Endothelial cell of umbilical vein (primary cell): Measurements from ENCODE around the gene TBC1D8B. TPM values are rescaled to one million over a fixed set of nuclear protein-coding genes. Genes with fewer than 3 reads are reported as not detected.
A peak's percentile ranks its signal among the peaks of the same experiment; 100 is the strongest.

Source experiments
- BruUV-seq: library from RNA; stranded (reverse); fragments of 400-500 nt; replicated peaks from 2 replicates; lab custom pipeline; 2021; lab: Mats Ljungman, UMichigan
- CTCF ChIA-PET: fragments of 300-600, 350-600 bp; sonication (Branson Sonifier 250); formaldehyde crosslinking; loops from one replicate; lab custom pipeline; 2021; ENCODE audit warnings: antibody characterized with exemption, inconsistent platforms; lab: Charles Lee
- POLR2A ChIA-PET: fragments of 300-600, 350-600 bp; sonication (Branson Sonifier 250); formaldehyde crosslinking; loops from one replicate; lab custom pipeline; 2021; ENCODE audit warnings: antibody characterized with exemption, inconsistent platforms; lab: Charles Lee
- DNase-seq: peaks from one replicate; pipeline ENCODE4 v3.0.0-alpha.2; 2011; ENCODE audit warnings: low read depth, low spot score
- FAIRE-seq: peaks from 2 replicates; lab custom pipeline; 2011; peaks lifted over from hg19 to GRCh38; lab: Jason Lieb, UNC
- H2AFZ ChIP-seq: 2 replicates; pipeline ENCODE4 v1.6.0; 2012; ENCODE audit warnings: low read depth, low read length, control low read depth, inconsistent platforms
- H3K27ac ChIP-seq: 2 replicates; pipeline ENCODE4 v1.5.1; 2011; ENCODE audit warnings: low read depth, mild to moderate bottlenecking, control low read depth, low read length, moderate library complexity; ENCODE audit not compliant: insufficient read depth
- H3K27me3 ChIP-seq, 2 experiments: 2 replicates each; pipeline versions ENCODE4 v1.6.0 to v1.6.1; 2011; ENCODE audit warnings: low read length in 2 of 2, mixed read lengths in 1 of 2; ENCODE audit not compliant: control insufficient read depth in 2 of 2, insufficient read depth in 2 of 2
- H3K36me3 ChIP-seq, 2 experiments: 2 replicates in 1 of 2; 3 replicates in 1 of 2; pipeline ENCODE4 v1.5.1; 2011; ENCODE audit warnings: low read length in 2 of 2, mild to moderate bottlenecking in 1 of 2, moderate library complexity in 1 of 2; ENCODE audit not compliant: control insufficient read depth in 2 of 2, insufficient read depth in 2 of 2; ENCODE audit errors: extremely low read depth in 1 of 2
- H3K4me1 ChIP-seq: 3 replicates; pipeline ENCODE4 v1.5.1; 2011; ENCODE audit warnings: mild to moderate bottlenecking, low read length; ENCODE audit not compliant: control insufficient read depth, insufficient read depth; ENCODE audit errors: extremely low read depth
- H3K4me2 ChIP-seq: 2 replicates; pipeline ENCODE4 v1.6.1; 2011; ENCODE audit warnings: low read length, control low read depth, mixed read lengths; ENCODE audit not compliant: insufficient read depth
- H3K4me3 ChIP-seq, 3 experiments: fragments of 200-600 bp in 1 of 3; sonication (generic), shearing (Covaris generic) in 1 of 3; replicated peaks in 1 of 3; 2 replicates each; pipeline ENCODE4 v1.5.1; 2011 to 2016; ENCODE audit warnings: control low read depth in 3 of 3, low read length in 3 of 3, mild to moderate bottlenecking in 2 of 3, inconsistent platforms in 1 of 3, low read depth in 1 of 3, moderate library complexity in 1 of 3; ENCODE audit not compliant: insufficient read depth in 1 of 3
- H3K79me2 ChIP-seq: 2 replicates; pipeline ENCODE4 v1.6.0; 2012; ENCODE audit warnings: low read length, inconsistent platforms; ENCODE audit not compliant: control insufficient read depth, insufficient read depth
- H3K9ac ChIP-seq: replicated peaks from 2 replicates; pipeline ENCODE3; 2011; ENCODE audit warnings: low read length, control low read depth; ENCODE audit not compliant: insufficient read depth; ENCODE audit errors: extremely low read depth
- H3K9me1 ChIP-seq: replicated peaks from 3 replicates; pipeline ENCODE4 v1.6.0; 2011; ENCODE audit warnings: mild to moderate bottlenecking, low read length; ENCODE audit not compliant: control insufficient read depth, insufficient read depth; ENCODE audit errors: extremely low read depth
- H3K9me3 ChIP-seq: replicated peaks from 2 replicates; pipeline ENCODE4 v1.5.1; 2012; ENCODE audit warnings: low read length, inconsistent platforms; ENCODE audit not compliant: control insufficient read depth, insufficient read depth
- H4K20me1 ChIP-seq: replicated peaks from 2 replicates; pipeline ENCODE3; 2011; ENCODE audit warnings: mild to moderate bottlenecking, low read length; ENCODE audit not compliant: control insufficient read depth, insufficient read depth; ENCODE audit errors: extremely low read depth
- EZH2 ChIP-seq: IDR thresholded peaks from 2 replicates; pipeline ENCODE4 v1.6.1; 2012; ENCODE audit warnings: borderline replicate concordance, low read depth, mild to moderate bottlenecking, moderate library complexity, low read length, inconsistent platforms; ENCODE audit not compliant: severe bottlenecking
- FOS ChIP-seq: IDR thresholded peaks from 2 replicates; pipeline ENCODE4 v1.6.1; 2011; ENCODE audit warnings: mild to moderate bottlenecking, low read length, moderate library complexity, borderline replicate concordance; ENCODE audit not compliant: insufficient read depth
- JUN ChIP-seq: IDR thresholded peaks from 2 replicates; pipeline ENCODE4 v1.6.1; 2011; ENCODE audit warnings: borderline replicate concordance, low read depth; ENCODE audit not compliant: insufficient read length, insufficient read depth
- MYC ChIP-seq: IDR thresholded peaks from one replicate; pipeline ENCODE4 v1.6.1; 2011; ENCODE audit warnings: mild to moderate bottlenecking, low read depth, low read length
- POLR2A ChIP-seq: IDR thresholded peaks from 2 replicates; pipeline ENCODE4 v1.6.1; 2012; ENCODE audit warnings: low read depth, mild to moderate bottlenecking, control low read depth, low read length
- dilution Hi-C: fragments of 300-500 bp; cut with MboI; formaldehyde crosslinking; loops from one replicate; pipeline ENCODE4 v1.15.0; 2019; ENCODE audit warnings: low sequenced_read_pairs; ENCODE audit not compliant: extremely low pct_ligation_motif_present
- intact Hi-C: fragments of 100-400 bp; cut with micrococcal nuclease; formaldehyde crosslinking; loops from one replicate; pipeline ENCODE4 v1.10.0; 2022
- polyA plus RNA-seq, 4 experiments: library from polyadenylated mRNA; depleted of rRNA in 3 of 4; stranded (reverse) in 3 of 4; unstranded in 1 of 4; fragments of >200 nt; gene quantifications; 2 replicates each; pipeline versions ENCODE4 v1.2.1 to v1.2.3, GENCODE V29; 2011 to 2012; ENCODE audit warnings: missing spikeins in 1 of 4
- total RNA-seq: library from RNA; stranded (reverse); gene quantifications from 2 replicates; pipeline ENCODE4 v1.2.3, GENCODE V29; 2021
- TF ChIP-seq, protein P1 (sequence below), 2 donors: IDR thresholded peaks; 1 replicate in 1 of 2; 2 replicates in 1 of 2; pipeline ENCODE4 v1.5.1; 2011; ENCODE audit warnings: low read length in 2 of 2, mild to moderate bottlenecking in 2 of 2, moderate library complexity in 2 of 2, control low read depth in 1 of 2, inconsistent platforms in 1 of 2, low read depth in 1 of 2; ENCODE audit not compliant: insufficient read depth in 1 of 2; ENCODE audit errors: extremely low read depth in 1 of 2

Gene TBC1D8B
- total and polyA plus RNA-seq, 2 donors (not counting 3 experiments of a cell fraction or from before 2014, with no cell fraction given), result 1.4 to 3.9 TPM

DNA sequence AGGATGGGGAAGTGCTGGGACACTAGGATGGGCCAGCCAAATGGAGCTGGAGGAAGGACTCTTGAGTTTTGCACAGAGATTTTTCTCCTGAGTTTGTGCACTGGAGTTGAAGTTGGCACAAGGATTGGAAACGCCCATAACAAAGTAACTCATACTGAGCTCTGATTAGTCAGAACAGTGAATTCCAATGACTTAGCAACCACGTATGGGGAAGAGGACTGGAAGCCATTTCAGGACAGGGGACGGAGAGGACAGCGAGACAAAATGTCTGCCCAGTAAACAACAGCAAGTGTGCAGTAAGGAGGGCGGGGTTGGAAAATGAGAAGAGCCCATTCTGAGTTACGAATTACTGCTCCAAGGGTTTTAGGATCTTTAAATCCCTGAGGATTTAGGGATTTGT is 94.8 kb downstream of the TBC1D8B start:
- intact Hi-C loops, result loop anchor here (5.0 to 10.0 kb wide), 4 partner anchors 40 to 880 kb away; partner anchors contain the start of genes NCBP2L and TSC22D3
- FAIRE-seq, result peak; percentile 31
- Histone ChIP-seq H3K79me2 (no peaks in the 10 kb centered on the region), H3K9me1 (no peaks in the 10 kb centered on the region), H4K20me1 (no peaks in the 10 kb centered on the region), H3K9ac (no peak overlapping the region), H2AFZ (peak overlapping the region; percentile 24), H3K27ac (no peak overlapping the region), H3K4me1 (peaks cover 16% of the 10 kb centered on the region), H3K4me2 (no peak overlapping the region), H3K27me3 (no peaks in the 10 kb centered on the region), H3K9me3 (no peaks in the 10 kb centered on the region), H3K4me3 (no peak overlapping the region), H3K36me3 (no peaks in the 10 kb centered on the region)
- ChIA-PET CTCF (interaction anchor here (0.7 to 7.7 kb wide), 9 partner anchors 8 to 65 kb away, joined by 3 to 85 read pairs (median 8); no protein-coding TSS in a partner anchor), POLR2A (no interaction called here)
- no peak for DNase-seq
- BruUV-seq, result no TSS peak
- dilution Hi-C loops, result no loop called here
- no peak for TF ChIP-seq JUN
- TF ChIP-seq POLR2A, result no peak
- TF ChIP-seq FOS, result no peak
- no peak for TF ChIP-seq MYC
- no peak for TF ChIP-seq EZH2
- TF ChIP-seq, protein P1, sequence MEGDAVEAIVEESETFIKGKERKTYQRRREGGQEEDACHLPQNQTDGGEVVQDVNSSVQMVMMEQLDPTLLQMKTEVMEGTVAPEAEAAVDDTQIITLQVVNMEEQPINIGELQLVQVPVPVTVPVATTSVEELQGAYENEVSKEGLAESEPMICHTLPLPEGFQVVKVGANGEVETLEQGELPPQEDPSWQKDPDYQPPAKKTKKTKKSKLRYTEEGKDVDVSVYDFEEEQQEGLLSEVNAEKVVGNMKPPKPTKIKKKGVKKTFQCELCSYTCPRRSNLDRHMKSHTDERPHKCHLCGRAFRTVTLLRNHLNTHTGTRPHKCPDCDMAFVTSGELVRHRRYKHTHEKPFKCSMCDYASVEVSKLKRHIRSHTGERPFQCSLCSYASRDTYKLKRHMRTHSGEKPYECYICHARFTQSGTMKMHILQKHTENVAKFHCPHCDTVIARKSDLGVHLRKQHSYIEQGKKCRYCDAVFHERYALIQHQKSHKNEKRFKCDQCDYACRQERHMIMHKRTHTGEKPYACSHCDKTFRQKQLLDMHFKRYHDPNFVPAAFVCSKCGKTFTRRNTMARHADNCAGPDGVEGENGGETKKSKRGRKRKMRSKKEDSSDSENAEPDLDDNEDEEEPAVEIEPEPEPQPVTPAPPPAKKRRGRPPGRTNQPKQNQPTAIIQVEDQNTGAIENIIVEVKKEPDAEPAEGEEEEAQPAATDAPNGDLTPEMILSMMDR (IDR thresholded peaks at IDR 0.05; ENCODE audit: extremely low read depth in 1 of 2, insufficient read depth in 1 of 2, low read depth in 1 of 2, low read length in 2 of 2), result no peak
